DMS53 (cell line): ENCODE results near the gene BCR.
A peak's percentile ranks its signal among the peaks of the same experiment; 100 is the strongest.

Experiments used
- DNase-seq: peaks from one replicate; lab custom pipeline; 2025; lab: John Stamatoyannopoulos, UW

Gene BCR

GRCh38 chr22:23231471-23232093 lies 51.3 kb downstream of the BCR start:
- no peak for DNase-seq

DNA sequence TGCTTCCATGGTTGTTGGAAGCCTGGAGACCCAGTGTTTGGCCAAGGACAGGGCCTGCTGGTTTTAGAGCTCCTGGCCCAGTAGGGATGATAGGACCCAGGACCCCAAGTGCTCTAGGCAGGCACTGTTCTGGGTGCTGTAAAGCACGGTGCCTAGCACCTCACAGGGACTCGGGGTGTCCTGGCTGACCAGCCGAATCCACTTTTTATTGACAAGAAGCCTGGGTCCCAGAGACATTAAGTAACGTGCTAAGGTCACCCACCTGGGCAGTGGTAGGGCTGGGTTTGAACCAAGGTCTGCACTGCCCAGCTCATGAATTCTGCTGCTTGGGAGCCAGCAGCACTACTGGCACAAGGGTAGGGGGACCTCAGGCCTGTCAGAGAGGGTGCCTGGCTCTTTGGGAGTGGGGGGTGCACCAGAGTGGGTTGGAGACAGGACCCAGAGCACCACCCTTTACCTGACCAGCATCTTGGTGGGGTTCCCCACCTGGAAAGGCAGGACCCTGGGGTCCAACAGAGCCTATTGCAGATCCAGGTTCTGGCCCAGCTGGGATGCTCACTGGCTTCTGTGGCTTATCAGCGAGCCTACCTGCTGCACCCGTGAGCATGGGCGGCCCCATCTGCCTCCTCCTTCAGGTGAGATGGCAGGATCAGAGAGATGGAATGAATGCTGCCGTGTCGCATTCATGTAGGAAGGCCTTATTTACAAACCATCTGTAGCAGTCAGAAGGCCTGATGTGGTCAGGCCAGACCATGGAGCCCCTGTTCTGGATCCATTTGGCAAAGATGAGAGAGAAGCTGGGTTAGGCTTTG lies 52.0 kb downstream of the BCR start:
- no peak for DNase-seq

DNA sequence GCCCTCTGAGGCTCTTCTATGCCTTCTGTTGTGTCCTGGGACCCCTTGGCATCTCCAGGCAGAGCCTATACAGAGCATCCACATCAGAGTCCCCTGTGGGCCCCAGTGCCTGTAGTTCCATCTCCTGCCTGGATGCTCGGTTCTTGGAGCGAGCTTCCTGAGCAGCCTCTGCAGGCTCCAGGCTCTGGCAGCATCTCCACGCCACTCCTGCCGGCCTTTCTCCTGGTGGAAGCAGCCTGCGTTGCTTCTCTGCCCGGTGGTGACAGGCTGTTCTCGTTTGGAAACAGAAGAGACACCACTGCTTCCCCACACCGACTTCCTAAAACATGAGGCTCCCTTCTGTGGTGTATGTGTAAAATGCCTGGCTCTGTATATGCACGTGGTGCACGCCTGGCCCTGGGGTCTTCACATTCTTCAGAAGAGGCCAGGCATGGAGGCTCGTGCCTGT lies 52.8 kb downstream of the BCR start:
- DNase-seq = no peak

DNA sequence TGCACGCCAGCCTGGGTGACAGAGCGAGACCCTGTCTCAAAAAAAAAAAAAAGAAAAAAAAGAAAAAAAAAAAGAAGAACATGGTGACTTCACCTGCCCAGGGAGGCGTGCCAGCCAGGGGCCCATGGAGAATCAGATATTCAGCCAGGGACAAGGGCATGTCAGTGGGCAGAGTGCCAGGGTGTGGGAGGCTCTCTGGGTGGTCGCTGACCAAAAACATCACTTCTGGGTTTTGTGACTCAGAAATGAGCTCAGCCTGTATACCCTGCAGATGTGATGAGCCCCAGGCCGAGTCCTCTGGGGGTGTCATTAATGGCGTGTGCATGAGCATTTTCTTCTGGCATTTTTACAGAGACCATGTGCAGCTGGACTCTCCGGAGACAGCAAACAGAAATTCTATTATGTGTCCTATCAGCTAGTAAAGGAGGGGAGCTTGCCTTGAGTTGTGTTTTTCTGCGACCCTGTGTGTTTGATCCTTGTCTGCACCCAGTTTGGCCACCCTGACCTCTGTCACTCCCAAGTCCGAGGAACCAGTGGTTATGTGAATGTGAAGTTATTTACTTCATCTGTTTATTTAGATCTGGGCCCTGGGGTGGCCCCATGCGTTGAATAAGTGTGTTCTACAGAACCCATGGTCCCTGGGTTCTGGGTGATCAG lies 53.6 kb downstream of the BCR start:
- DNase-seq = no peak

- no peak for DNase-seq
These were observed 54.3 kb downstream of the BCR start for GRCh38 chr22:23234409-23235161.

- no peak for DNase-seq
These were observed 55.1 kb downstream of the BCR start for GRCh38 chr22:23235425-23235824.

- peak; percentile 13 for DNase-seq
These were observed 55.7 kb downstream of the BCR start for GRCh38 chr22:23236026-23236425.

DNA sequence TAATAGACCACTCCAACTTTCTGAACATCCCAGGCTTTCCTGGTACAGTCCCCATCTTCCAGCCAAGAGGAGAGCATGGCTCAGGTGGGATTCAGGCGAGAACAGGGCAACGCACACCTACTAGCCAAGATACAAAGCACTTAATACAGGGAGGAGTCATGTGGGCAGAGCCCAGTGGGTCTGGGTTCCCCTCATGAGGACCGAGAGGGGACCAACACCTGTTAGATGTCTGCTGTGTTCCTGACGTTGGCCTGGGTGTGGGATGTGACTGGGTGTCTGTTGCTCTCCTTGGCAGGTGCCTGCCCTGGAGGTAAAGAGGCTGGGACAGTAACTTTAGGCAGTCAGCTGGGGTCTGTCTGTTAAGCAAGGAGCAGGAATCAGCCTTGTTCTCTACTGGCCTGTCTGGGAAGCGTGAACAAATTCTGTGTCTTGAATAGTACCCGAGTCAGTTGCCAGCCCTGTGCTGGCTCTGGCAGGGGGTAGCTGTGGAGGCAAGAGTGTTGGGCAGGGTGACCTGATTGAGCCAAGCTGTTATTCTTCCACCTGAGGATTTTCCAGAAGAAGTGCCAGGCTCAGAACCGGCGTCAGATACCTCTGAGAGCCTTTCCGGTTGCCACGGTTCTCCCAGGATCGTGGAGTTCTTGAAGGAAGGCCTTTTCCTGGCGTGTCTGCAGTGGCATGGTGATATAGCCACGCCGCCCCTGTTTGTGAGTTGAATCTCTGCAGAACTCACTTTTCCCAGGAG lies 56.3 kb downstream of the BCR start:
- peak; percentile 28 for DNase-seq

- peak; percentile 72 for DNase-seq
These were observed 57.0 kb downstream of the BCR start for GRCh38 chr22:23237201-23237798.

DNA sequence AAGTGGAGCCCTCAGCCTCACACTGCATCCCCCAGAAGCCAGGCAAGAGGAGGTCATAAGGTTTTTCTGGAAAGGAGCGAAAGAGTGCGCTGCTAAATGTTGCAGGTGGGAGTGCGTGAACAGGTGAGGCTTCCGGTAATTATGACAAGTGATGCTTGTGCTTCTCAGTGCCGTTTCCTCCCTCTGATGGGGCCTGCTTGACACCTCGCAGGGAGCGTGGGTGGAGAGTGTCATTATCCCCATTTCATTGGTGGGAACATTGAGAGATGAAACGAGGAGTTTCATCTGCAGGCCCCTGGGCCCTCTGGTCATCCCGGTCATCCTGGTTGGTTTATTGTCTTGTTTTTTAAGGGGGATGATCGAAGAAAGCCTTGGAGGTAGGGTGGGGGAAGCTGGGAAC lies 57.5 kb downstream of the BCR start:
- no peak for DNase-seq

DNA sequence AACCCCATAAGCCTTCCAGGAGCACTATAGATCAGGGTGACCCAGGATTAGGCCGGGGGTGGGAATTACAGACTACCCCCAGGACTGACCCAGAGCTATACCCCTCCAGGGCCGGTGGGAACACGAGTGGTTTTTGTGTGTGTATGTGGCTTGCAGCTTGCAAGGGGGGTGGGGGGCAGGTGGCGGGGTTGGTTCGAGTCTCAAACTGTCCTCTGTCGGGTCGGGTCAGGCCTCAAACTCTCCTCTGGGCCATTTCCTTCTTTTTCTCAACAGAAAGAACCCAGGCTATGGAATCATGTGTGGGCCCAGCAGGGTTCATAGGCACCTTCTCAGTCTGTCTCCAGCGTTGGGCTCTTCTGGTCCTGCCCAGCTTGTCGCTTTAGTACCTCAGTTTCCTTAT lies 58.4 kb downstream of the BCR start:
- DNase-seq = no peak

- DNase-seq = no peak
These were observed 59.1 kb downstream of the BCR start for GRCh38 chr22:23239429-23239828.

DNA sequence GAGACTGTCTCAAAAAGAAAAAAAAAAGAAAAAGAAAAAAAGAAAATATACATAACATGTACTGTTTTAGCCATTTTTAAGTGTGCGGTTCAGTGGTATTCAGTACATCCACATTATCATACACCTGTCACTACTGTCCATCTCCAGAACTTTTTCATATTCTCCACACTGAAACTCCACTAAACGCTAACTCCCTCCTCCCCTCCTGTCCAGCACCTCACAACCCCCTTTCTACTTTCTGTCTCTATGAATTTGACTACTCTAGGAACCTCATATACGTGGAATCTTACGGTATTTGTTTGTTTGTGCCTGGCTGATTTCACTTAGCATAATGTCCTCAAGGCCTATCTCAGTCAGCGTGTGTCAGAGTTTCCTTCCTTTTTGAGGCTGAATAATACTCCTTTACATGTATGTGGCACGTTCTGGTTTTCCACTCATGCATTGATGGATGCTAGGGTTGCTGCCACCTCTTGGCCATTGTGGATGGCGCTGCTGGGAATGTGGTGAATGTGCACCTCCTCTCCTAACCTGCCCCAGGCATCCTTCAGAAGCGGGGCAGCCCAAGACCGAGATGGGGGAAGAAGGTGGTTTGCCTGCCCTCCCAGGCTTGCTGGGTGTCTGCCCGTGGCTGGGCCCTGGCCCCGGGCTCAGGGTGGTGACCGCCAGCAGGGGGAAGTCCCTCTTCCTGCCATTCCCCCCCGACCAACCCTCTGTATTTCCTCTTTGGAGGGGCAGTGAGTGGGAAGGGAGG lies 60.5 kb downstream of the BCR start:
- DNase-seq = peak; percentile 14

GRCh38 chr22:23241562-23242472 lies 61.5 kb downstream of the BCR start:
- no peak for DNase-seq

GRCh38 chr22:23242473-23243001 lies 62.2 kb downstream of the BCR start:
- DNase-seq = no peak

GRCh38 chr22:23243006-23243573 lies 62.8 kb downstream of the BCR start:
- no peak for DNase-seq

DNA sequence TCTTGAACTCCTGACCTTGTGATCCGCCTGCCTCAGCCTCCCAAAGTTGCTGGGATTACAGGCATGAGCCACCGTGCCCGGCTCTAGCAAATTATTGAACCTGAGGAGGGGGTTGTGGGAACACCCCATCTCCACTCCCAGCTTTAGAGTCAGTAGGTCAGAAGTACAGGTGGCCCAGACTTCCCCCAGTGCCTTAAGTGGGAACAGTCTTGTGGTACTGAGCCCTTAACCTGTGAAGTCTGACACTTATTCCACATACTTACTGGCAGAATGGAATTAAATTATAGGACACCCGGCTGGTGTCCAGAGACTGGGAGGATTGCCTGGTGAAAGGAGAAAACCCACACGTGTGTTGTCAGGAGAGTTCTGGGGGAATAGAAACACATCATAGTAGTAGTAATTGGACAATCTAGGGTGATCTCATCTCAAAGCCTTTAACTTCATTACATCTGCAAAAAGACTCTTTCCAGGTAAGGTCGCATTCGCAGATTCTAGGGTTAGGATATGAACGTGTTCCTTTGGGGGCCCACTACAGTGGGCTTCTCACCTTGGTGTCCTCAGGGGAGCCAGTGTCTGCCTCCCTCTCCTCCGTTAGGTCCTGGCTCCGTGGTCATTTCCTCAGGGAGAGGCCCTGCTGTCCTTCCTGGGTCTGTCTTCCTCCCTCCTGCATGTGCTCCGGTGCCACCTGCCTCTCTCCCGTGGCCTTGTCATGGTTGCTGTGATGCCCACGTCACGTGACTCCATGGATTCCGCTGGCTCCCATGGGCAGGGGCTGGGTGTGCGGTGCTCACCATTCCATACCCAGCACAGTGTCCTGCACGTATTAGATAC lies 63.8 kb downstream of the BCR start:
- DNase-seq = no peak

DNA sequence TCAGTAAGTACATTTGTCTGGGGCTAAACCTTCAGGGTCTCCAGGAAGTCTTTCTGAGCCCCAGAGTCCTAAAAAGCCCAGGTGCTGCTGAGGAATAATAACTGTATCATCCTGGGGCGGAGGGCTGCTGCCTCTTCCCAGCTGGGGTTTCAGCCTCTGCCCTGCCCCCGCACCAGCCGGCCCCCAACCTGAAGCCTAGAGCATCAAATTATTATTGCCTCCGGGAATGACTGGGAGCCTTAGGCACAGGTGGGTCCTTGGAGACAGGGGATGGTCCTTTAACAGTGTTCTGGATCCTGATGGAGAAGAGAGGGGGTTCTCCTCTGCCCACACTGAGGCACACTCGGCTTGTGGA lies 64.4 kb downstream of the BCR start:
- no peak for DNase-seq
